Left renal pelvis (tissue), 4 donors: ENCODE measurements around the gene PPP2R5C. TPM values are rescaled to one million over a fixed set of nuclear protein-coding genes. Genes with fewer than 3 reads are reported as not detected.
"Not testable (repeated sequence)": the region's sequence is repeated elsewhere in the genome, so short reads cannot be mapped to it uniquely, and the experiment has no call there.

ENCODE experiments used
- DNase-seq, 4 donors: peaks; one replicate each; pipeline ENCODE4 v3.0.0-alpha.2; 2013; ENCODE audit warnings: low read depth in 4 of 4, low spot score in 3 of 4
- polyA plus RNA-seq, 4 donors: library from polyadenylated mRNA; unstranded; fragments of 120-200 nt; gene quantifications; one replicate each; pipeline ENCODE4 v1.2.1, GENCODE V29; 2013; ENCODE audit not compliant: insufficient read length in 4 of 4

Gene PPP2R5C
- polyA plus RNA-seq, 4 donors = 95.6 to 121 (median 106) TPM

GRCh38 chr14:101775826-101776225 is 14.3 kb downstream of the PPP2R5C start:
- DNase-seq = no peak

- no peak for DNase-seq
These were observed 14.8 kb downstream of the PPP2R5C start for GRCh38 chr14:101776344-101776743.

- DNase-seq = no peak
These were observed 18.9 kb downstream of the PPP2R5C start for GRCh38 chr14:101780390-101780789.

GRCh38 chr14:101780887-101781239 is 19.4 kb downstream of the PPP2R5C start:
- no peak for DNase-seq

GRCh38 chr14:101781240-101782061 is 19.9 kb downstream of the PPP2R5C start:
- no peak for DNase-seq

GRCh38 chr14:101783260-101784016 is 21.9 kb downstream of the PPP2R5C start:
- DNase-seq = no peak

GRCh38 chr14:101784631-101785030 is 23.1 kb downstream of the PPP2R5C start:
- DNase-seq = no peak

- DNase-seq = no peak
These were observed 26.6 kb downstream of the PPP2R5C start for GRCh38 chr14:101788016-101788635.

GRCh38 chr14:101789222-101789621 is 27.7 kb downstream of the PPP2R5C start:
- no peak for DNase-seq

- no peak for DNase-seq
These were observed 28.7 kb downstream of the PPP2R5C start for GRCh38 chr14:101790232-101790631.

- DNase-seq = no peak
These were observed 30.5 kb downstream of the PPP2R5C start for GRCh38 chr14:101791919-101792572.

- no peak for DNase-seq
These were observed 34.5 kb downstream of the PPP2R5C start for GRCh38 chr14:101796016-101796415.

GRCh38 chr14:101796479-101796878 is 35.0 kb downstream of the PPP2R5C start:
- no peak for DNase-seq

- no peak for DNase-seq
These were observed 36.3 kb downstream of the PPP2R5C start for GRCh38 chr14:101797856-101798255.

- not testable (repeated sequence) for DNase-seq
These were observed 42.9 kb downstream of the PPP2R5C start for GRCh38 chr14:101804373-101804772.

- not testable (repeated sequence) for DNase-seq
These were observed 44.7 kb downstream of the PPP2R5C start for GRCh38 chr14:101806252-101806651.

GRCh38 chr14:101808020-101808641 is 46.6 kb downstream of the PPP2R5C start:
- no peak for DNase-seq

GRCh38 chr14:101808894-101809670 is 47.6 kb downstream of the PPP2R5C start:
- no peak for DNase-seq

- DNase-seq = peak; percentile 84 to 93 (median 90)
These were observed 48.4 kb downstream of the PPP2R5C start for GRCh38 chr14:101809671-101810514.
